ENCODE data around the gene SUGCT. TPM values are rescaled to one million over a fixed set of nuclear protein-coding genes. Genes with fewer than 3 reads are reported as not detected.
"Not testable (repeated sequence)": the region's sequence is repeated elsewhere in the genome, so short reads cannot be mapped to it uniquely, and the experiment has no call there.

Gene SUGCT
- polyA plus RNA-seq, 12 donors = 2.0 to 42.9 (median 2.8) TPM; not detected in 1

- DNase-seq = no peak
Observed at GRCh38 chr7:40612298-40612697, 477.5 kb downstream of the SUGCT start.

- no peak for DNase-seq
Observed at GRCh38 chr7:40619647-40620046, 484.8 kb downstream of the SUGCT start.

- no peak for DNase-seq
Observed at GRCh38 chr7:40621592-40621998, 486.8 kb downstream of the SUGCT start.

- no peak for DNase-seq
Observed at GRCh38 chr7:40622941-40623501, 488.2 kb downstream of the SUGCT start.

- no peak for DNase-seq
Observed at GRCh38 chr7:40623863-40624262, 489.1 kb downstream of the SUGCT start.

- not testable (repeated sequence) for DNase-seq
Observed at GRCh38 chr7:40627361-40627760, 492.6 kb downstream of the SUGCT start.

- no peak for DNase-seq
Observed at GRCh38 chr7:40629891-40630290, 495.1 kb downstream of the SUGCT start.

- DNase-seq = no peak
Observed at GRCh38 chr7:40634118-40634517, 499.3 kb downstream of the SUGCT start.

GRCh38 chr7:40638545-40639320, 503.9 kb downstream of the SUGCT start:
- DNase-seq = no peak

- DNase-seq = no peak
Observed at GRCh38 chr7:40640566-40640965, 505.8 kb downstream of the SUGCT start.

- no peak for DNase-seq
Observed at GRCh38 chr7:40641701-40642100, 506.9 kb downstream of the SUGCT start.

- DNase-seq = no peak
Observed at GRCh38 chr7:40643664-40644063, 508.9 kb downstream of the SUGCT start.

GRCh38 chr7:40644454-40645188, 509.8 kb downstream of the SUGCT start:
- DNase-seq = no peak

GRCh38 chr7:40645197-40645596, 510.4 kb downstream of the SUGCT start:
- no peak for DNase-seq

GRCh38 chr7:40646717-40647116, 511.9 kb downstream of the SUGCT start:
- no peak for DNase-seq

- no peak for DNase-seq
Observed at GRCh38 chr7:40647719-40648118, 512.9 kb downstream of the SUGCT start.

- DNase-seq = no peak
Observed at GRCh38 chr7:40649247-40649646, 514.4 kb downstream of the SUGCT start.

GRCh38 chr7:40650903-40651302, 516.1 kb downstream of the SUGCT start:
- DNase-seq = not testable (repeated sequence)

GRCh38 chr7:40654171-40654570, 519.4 kb downstream of the SUGCT start:
- no peak for DNase-seq

- DNase-seq = no peak
Observed at GRCh38 chr7:40655426-40655825, 520.6 kb downstream of the SUGCT start.

GRCh38 chr7:40656349-40656748, 521.5 kb downstream of the SUGCT start:
- DNase-seq = no peak

GRCh38 chr7:40658729-40659128, 523.9 kb downstream of the SUGCT start:
- no peak for DNase-seq

- DNase-seq = no peak
Observed at GRCh38 chr7:40659231-40659630, 524.4 kb downstream of the SUGCT start.
